Urinary bladder (tissue), 4 donors: ENCODE measurements around the gene CNOT11. TPM values are rescaled to one million over a fixed set of nuclear protein-coding genes. Genes with fewer than 3 reads are reported as not detected.
A peak's percentile ranks its signal among the peaks of the same experiment; 100 is the strongest.
"Not testable (repeated sequence)": the region's sequence is repeated elsewhere in the genome, so short reads cannot be mapped to it uniquely, and the experiment has no call there.

Experiments
- DNase-seq: peaks from one replicate; pipeline ENCODE4 v3.0.0-alpha.2; 2015; ENCODE audit errors: extremely low spot score
- H3K27ac ChIP-seq: one replicate; pipeline ENCODE4 v1.5.1; 2013; ENCODE audit warnings: low read depth, mild to moderate bottlenecking, moderate library complexity
- H3K36me3 ChIP-seq: one replicate; pipeline ENCODE4 v1.6.1; 2013; ENCODE audit warnings: mild to moderate bottlenecking, moderate library complexity; ENCODE audit not compliant: insufficient read depth
- H3K4me1 ChIP-seq: one replicate; pipeline ENCODE4 v1.6.1; 2013; ENCODE audit warnings: mild to moderate bottlenecking, moderate library complexity; ENCODE audit not compliant: insufficient read depth
- H3K4me3 ChIP-seq: one replicate; pipeline ENCODE4 v1.5.1; 2013; ENCODE audit warnings: low read depth, low read length
- WGBS: extraction: QIAGEN DNeasy Blood & Tissue Kit; methylation state at CpG from one replicate; pipeline ENCODE4 v1.1.7; 2013; 5-methylcytosine and 5-hydroxymethylcytosine counted together
- polyA plus RNA-seq: library from polyadenylated mRNA; stranded (reverse); fragments of 200-250 nt; gene quantifications from one replicate; pipeline ENCODE4 v1.2.3, GENCODE V29; 2013
- small RNA-seq: library from RNA; depleted of rRNA; stranded (forward); fragments of <200 nt; gene quantifications from one replicate; pipeline ENCODE3, GENCODE V24; 2014
- total RNA-seq: library from RNA; depleted of rRNA; stranded (reverse); fragments of >200 nt; gene quantifications from one replicate; pipeline ENCODE4 v1.2.3, GENCODE V29; 2014
- donor health status: healthy with polysubstance abuse.
- donor health status: healthy.

Gene CNOT11
- total and polyA plus RNA-seq, 2 donors = 21.8 to 23.1 TPM

- not testable (repeated sequence) for H3K27ac ChIP-seq, H3K4me3 ChIP-seq, DNase-seq, H3K4me1 ChIP-seq, H3K36me3 ChIP-seq
- 87% methylated on average over 6 of the region's 6 CpGs for WGBS
These were observed 63.9 kb downstream of the CNOT11 start for GRCh38 chr2:101316568-101316967.

Small RNAs within 50 kb of the gene (small RNA-seq; reads per million reads assigned to genes)
- gene MIR5696 (0.27 reads per million), gene SNORD89 (299 reads per million, percentile 98 among the genes with 10 or more reads in this experiment)

Other genes starting within 250 kb of the CNOT11 start
- 19.0 TPM for gene TBC1D8, start 101.5 kb upstream of the CNOT11 start, total RNA-seq
- 14.0 TPM for gene TBC1D8, start 101.5 kb upstream of the CNOT11 start, polyA plus RNA-seq
- gene RNF149, start 55.8 kb downstream of the CNOT11 start, total RNA-seq = 113 TPM
- 26.3 TPM for gene RNF149, start 55.8 kb downstream of the CNOT11 start, polyA plus RNA-seq
- 0.63 TPM for gene CREG2, start 134.6 kb downstream of the CNOT11 start, total RNA-seq
- gene CREG2, start 134.6 kb downstream of the CNOT11 start, polyA plus RNA-seq = 0.51 TPM
- gene RFX8, start 222.2 kb downstream of the CNOT11 start, total RNA-seq = 0.69 TPM
- gene RFX8, start 222.2 kb downstream of the CNOT11 start, polyA plus RNA-seq = 0.30 TPM